SK-N-SH treated with all-trans-retinoic acid at 6 μM for 48 hours (cell line): ENCODE results near the gene CYP39A1.

Experiments used
- ESRRG ChIP-seq: fragments of 250-450 bp; sonication (Bioruptor Pico); IDR thresholded peaks from 2 replicates; pipeline ENCODE4 v1.6.1; 2021; ENCODE audit warnings: mild to moderate bottlenecking
- GLIS3 ChIP-seq: fragments of 250-450 bp; sonication (Bioruptor Pico); IDR thresholded peaks from 2 replicates; pipeline ENCODE4 v1.5.0; 2020; ENCODE audit warnings: mild to moderate bottlenecking, moderate library complexity
- ISL1 ChIP-seq: fragments of 250-450 bp; sonication (Bioruptor Pico); IDR thresholded peaks from 2 replicates; pipeline ENCODE4 v2.1.2; 2022; ENCODE audit warnings: mild to moderate bottlenecking, moderate library complexity
- RARB ChIP-seq: fragments of 250-450 bp; sonication (Bioruptor Pico); IDR thresholded peaks from 2 replicates; pipeline ENCODE4 v1.8.0; 2021; ENCODE audit warnings: mild to moderate bottlenecking, moderate library complexity
- SNAI2 ChIP-seq: fragments of 250-450 bp; sonication (Bioruptor Pico); IDR thresholded peaks from 2 replicates; pipeline ENCODE4 v1.5.0; 2020; ENCODE audit warnings: mild to moderate bottlenecking, moderate library complexity
- TCF4 ChIP-seq: fragments of 250-450 bp; sonication (Bioruptor Pico); IDR thresholded peaks from 2 replicates; pipeline ENCODE4 v1.8.0; 2021; ENCODE audit warnings: mild to moderate bottlenecking, moderate library complexity, borderline replicate concordance
- ZC3H10 ChIP-seq: fragments of 250-450 bp; sonication (Bioruptor Pico); IDR thresholded peaks from 2 replicates; pipeline ENCODE4 v1.5.1; 2021; ENCODE audit warnings: mild to moderate bottlenecking, moderate library complexity
- ZFP3 ChIP-seq: fragments of 250-450 bp; sonication (Bioruptor Pico); IDR thresholded peaks from 2 replicates; pipeline ENCODE4 v1.5.0; 2020; ENCODE audit warnings: mild to moderate bottlenecking, moderate library complexity
- ZFP30 ChIP-seq: fragments of 450-650 bp; formaldehyde crosslinking; IDR thresholded peaks from 2 replicates; pipeline ENCODE4 v1.5.0; 2022; ENCODE audit warnings: mild to moderate bottlenecking, moderate library complexity
- ZNF70 ChIP-seq: fragments of 450-650 bp; formaldehyde crosslinking; IDR thresholded peaks from 2 replicates; pipeline ENCODE4 v1.5.0; 2020; ENCODE audit warnings: mild to moderate bottlenecking, moderate library complexity
- TF ChIP-seq, protein P1 (sequence below): fragments of 250-450 bp; sonication (Bioruptor Pico); IDR thresholded peaks from 2 replicates; pipeline ENCODE4 v1.5.1; 2020; ENCODE audit warnings: low read depth, mild to moderate bottlenecking, moderate library complexity
- TF ChIP-seq, protein P2 (sequence below): fragments of 250-450 bp; sonication (Bioruptor Pico); IDR thresholded peaks from 2 replicates; pipeline ENCODE4 v1.8.0; 2020; ENCODE audit warnings: mild to moderate bottlenecking, moderate library complexity, borderline replicate concordance
- TF ChIP-seq, protein P3 (sequence below): fragments of 250-450 bp; sonication (Bioruptor Pico); IDR thresholded peaks from 2 replicates; pipeline ENCODE4 v1.5.1; 2021; ENCODE audit warnings: mild to moderate bottlenecking, moderate library complexity
- TF ChIP-seq, protein P4 (sequence below): fragments of 250-450 bp; sonication (Bioruptor Pico); IDR thresholded peaks from 2 replicates; pipeline ENCODE4 v1.5.0; 2020; ENCODE audit warnings: mild to moderate bottlenecking, moderate library complexity

DNA sequence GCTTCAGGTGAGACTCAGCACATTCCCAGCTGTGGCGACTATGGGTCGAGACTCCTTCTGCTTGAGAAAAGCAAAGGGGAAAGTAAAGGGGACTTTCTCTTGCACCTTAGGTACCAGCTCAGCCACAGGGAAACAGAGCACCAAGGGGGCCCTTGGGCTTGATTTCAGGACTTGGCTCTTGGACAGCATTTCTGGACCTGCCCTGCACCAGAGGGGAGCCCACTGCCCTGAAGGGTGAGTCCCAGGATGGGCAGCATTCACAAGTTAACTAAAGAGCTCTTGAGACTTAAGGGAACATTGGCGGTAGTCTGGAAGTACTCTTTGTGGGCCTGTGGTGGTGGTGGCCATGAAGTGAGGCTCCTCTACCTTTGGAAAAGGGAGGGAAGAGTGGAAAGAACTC lies 111.1 kb downstream of the CYP39A1 start:
- TF ChIP-seq ZC3H10, result no peak
- no peak for TF ChIP-seq ZNF70 (CRISPR knock-in tag)
- no peak for TF ChIP-seq GLIS3
- TF ChIP-seq ESRRG, result no peak
- no peak for TF ChIP-seq ZFP3
- TF ChIP-seq, protein P1, sequence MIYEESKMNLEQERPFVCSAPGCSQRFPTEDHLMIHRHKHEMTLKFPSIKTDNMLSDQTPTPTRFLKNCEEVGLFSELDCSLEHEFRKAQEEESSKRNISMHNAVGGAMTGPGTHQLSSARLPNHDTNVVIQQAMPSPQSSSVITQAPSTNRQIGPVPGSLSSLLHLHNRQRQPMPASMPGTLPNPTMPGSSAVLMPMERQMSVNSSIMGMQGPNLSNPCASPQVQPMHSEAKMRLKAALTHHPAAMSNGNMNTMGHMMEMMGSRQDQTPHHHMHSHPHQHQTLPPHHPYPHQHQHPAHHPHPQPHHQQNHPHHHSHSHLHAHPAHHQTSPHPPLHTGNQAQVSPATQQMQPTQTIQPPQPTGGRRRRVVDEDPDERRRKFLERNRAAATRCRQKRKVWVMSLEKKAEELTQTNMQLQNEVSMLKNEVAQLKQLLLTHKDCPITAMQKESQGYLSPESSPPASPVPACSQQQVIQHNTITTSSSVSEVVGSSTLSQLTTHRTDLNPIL (CRISPR knock-in tag), result no peak
- no peak for TF ChIP-seq TCF4 (CRISPR knock-in tag)
- TF ChIP-seq, protein P2, sequence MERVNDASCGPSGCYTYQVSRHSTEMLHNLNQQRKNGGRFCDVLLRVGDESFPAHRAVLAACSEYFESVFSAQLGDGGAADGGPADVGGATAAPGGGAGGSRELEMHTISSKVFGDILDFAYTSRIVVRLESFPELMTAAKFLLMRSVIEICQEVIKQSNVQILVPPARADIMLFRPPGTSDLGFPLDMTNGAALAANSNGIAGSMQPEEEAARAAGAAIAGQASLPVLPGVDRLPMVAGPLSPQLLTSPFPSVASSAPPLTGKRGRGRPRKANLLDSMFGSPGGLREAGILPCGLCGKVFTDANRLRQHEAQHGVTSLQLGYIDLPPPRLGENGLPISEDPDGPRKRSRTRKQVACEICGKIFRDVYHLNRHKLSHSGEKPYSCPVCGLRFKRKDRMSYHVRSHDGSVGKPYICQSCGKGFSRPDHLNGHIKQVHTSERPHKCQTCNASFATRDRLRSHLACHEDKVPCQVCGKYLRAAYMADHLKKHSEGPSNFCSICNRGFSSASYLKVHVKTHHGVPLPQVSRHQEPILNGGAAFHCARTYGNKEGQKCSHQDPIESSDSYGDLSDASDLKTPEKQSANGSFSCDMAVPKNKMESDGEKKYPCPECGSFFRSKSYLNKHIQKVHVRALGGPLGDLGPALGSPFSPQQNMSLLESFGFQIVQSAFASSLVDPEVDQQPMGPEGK (CRISPR knock-in tag), result no peak
- TF ChIP-seq SNAI2 (CRISPR knock-in tag), result no peak
- TF ChIP-seq, protein P3, sequence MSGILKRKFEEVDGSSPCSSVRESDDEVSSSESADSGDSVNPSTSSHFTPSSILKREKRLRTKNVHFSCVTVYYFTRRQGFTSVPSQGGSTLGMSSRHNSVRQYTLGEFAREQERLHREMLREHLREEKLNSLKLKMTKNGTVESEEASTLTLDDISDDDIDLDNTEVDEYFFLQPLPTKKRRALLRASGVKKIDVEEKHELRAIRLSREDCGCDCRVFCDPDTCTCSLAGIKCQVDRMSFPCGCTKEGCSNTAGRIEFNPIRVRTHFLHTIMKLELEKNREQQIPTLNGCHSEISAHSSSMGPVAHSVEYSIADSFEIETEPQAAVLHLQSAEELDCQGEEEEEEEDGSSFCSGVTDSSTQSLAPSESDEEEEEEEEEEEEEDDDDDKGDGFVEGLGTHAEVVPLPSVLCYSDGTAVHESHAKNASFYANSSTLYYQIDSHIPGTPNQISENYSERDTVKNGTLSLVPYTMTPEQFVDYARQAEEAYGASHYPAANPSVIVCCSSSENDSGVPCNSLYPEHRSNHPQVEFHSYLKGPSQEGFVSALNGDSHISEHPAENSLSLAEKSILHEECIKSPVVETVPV (CRISPR knock-in tag), result no peak
- TF ChIP-seq ZFP30 (CRISPR knock-in tag), result no peak
- no peak for TF ChIP-seq ISL1 (CRISPR knock-in tag)
- TF ChIP-seq, protein P4, sequence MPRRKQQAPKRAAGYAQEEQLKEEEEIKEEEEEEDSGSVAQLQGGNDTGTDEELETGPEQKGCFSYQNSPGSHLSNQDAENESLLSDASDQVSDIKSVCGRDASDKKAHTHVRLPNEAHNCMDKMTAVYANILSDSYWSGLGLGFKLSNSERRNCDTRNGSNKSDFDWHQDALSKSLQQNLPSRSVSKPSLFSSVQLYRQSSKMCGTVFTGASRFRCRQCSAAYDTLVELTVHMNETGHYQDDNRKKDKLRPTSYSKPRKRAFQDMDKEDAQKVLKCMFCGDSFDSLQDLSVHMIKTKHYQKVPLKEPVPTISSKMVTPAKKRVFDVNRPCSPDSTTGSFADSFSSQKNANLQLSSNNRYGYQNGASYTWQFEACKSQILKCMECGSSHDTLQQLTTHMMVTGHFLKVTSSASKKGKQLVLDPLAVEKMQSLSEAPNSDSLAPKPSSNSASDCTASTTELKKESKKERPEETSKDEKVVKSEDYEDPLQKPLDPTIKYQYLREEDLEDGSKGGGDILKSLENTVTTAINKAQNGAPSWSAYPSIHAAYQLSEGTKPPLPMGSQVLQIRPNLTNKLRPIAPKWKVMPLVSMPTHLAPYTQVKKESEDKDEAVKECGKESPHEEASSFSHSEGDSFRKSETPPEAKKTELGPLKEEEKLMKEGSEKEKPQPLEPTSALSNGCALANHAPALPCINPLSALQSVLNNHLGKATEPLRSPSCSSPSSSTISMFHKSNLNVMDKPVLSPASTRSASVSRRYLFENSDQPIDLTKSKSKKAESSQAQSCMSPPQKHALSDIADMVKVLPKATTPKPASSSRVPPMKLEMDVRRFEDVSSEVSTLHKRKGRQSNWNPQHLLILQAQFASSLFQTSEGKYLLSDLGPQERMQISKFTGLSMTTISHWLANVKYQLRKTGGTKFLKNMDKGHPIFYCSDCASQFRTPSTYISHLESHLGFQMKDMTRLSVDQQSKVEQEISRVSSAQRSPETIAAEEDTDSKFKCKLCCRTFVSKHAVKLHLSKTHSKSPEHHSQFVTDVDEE (CRISPR knock-in tag), result no peak
- TF ChIP-seq RARB (CRISPR knock-in tag), result no peak
